Neural progenitor cell (in vitro differentiated cells): ENCODE data around the gene IGFL4. TPM values are rescaled to one million over a fixed set of nuclear protein-coding genes. Genes with fewer than 3 reads are reported as not detected.

ENCODE experiments used
- DNase-seq: peaks from one replicate; pipeline ENCODE4 v3.0.0-alpha.2; 2016; ENCODE audit warnings: low spot score
- H2AFZ ChIP-seq: fragments of 200-600 bp; sonication (generic); replicated peaks from 2 replicates; pipeline ENCODE4 v1.6.1; 2016; ENCODE audit warnings: antibody characterized with exemption
- H3F3A ChIP-seq: fragments of 200-600 bp; sonication (generic); 2 replicates; pipeline ENCODE4 v1.6.1; 2016; ENCODE audit warnings: antibody characterized with exemption, low read depth
- H3K27ac ChIP-seq: fragments of 200-600 bp; sonication (generic); 2 replicates; pipeline ENCODE4 v1.5.1; 2016; ENCODE audit warnings: mild to moderate bottlenecking
- H3K27me3 ChIP-seq: fragments of 200-600 bp; sonication (generic); 2 replicates; pipeline ENCODE4 v1.6.1; 2016; ENCODE audit warnings: mild to moderate bottlenecking, moderate library complexity
- H3K36me3 ChIP-seq: fragments of 200-600 bp; sonication (generic); 2 replicates; pipeline ENCODE4 v1.5.1; 2016
- H3K4me1 ChIP-seq: fragments of 200-600 bp; sonication (generic); 2 replicates; pipeline ENCODE4 v1.6.1; 2016; ENCODE audit warnings: mixed run types
- H3K4me2 ChIP-seq: fragments of 200-600 bp; sonication (generic); 2 replicates; pipeline ENCODE4 v1.6.1; 2016
- H3K4me3 ChIP-seq: fragments of 200-600 bp; sonication (generic); 2 replicates; pipeline ENCODE4 v1.5.1; 2016
- H3K79me2 ChIP-seq: fragments of 200-600 bp; sonication (generic); 2 replicates; pipeline ENCODE4 v1.6.1; 2016; ENCODE audit warnings: low read depth
- H3K9ac ChIP-seq: fragments of 200-600 bp; sonication (generic); 2 replicates; pipeline ENCODE4 v1.6.1; 2016
- H3K9me3 ChIP-seq: fragments of 200-600 bp; sonication (generic); 2 replicates; pipeline ENCODE4 v1.5.1; 2016; ENCODE audit warnings: low read depth
- H4K20me1 ChIP-seq: fragments of 200-600 bp; sonication (generic); 2 replicates; pipeline ENCODE4 v1.6.1; 2016; ENCODE audit warnings: low read depth
- H3K27ac Mint-ChIP-seq: 3 replicates; pipeline ENCODE4 v1.8.0; 2021; ENCODE audit warnings: mixed read lengths
- H3K27me3 Mint-ChIP-seq: 2 replicates; pipeline ENCODE4 v1.8.0; 2022; ENCODE audit warnings: low read depth, mild to moderate bottlenecking, inconsistent platforms, moderate library complexity, mixed read lengths; ENCODE audit not compliant: insufficient read depth
- H3K36me3 Mint-ChIP-seq: 3 replicates; pipeline ENCODE4 v1.8.0; 2021; ENCODE audit warnings: mixed read lengths
- H3K4me1 Mint-ChIP-seq: 3 replicates; pipeline ENCODE4 v1.8.0; 2021; ENCODE audit warnings: mixed read lengths
- H3K4me3 Mint-ChIP-seq: 3 replicates; pipeline ENCODE4 v1.8.0; 2021; ENCODE audit warnings: mild to moderate bottlenecking, moderate library complexity, mixed read lengths
- H3K9me3 Mint-ChIP-seq: 3 replicates; pipeline ENCODE4 v1.8.0; 2020; ENCODE audit warnings: mixed read lengths
- EZH2 ChIP-seq: fragments of 200-600 bp; sonication (generic); IDR thresholded peaks from 2 replicates; pipeline ENCODE4 v1.6.1; 2017; ENCODE audit warnings: antibody characterized with exemption, mild to moderate bottlenecking, moderate library complexity
- EZH2phosphoT487 ChIP-seq: fragments of 200-600 bp; sonication (generic); IDR thresholded peaks from 2 replicates; pipeline ENCODE4 v1.6.1; 2017; ENCODE audit warnings: antibody characterized with exemption
- total RNA-seq: library from RNA; depleted of rRNA; stranded (reverse); fragments of >200 nt; gene quantifications from 2 replicates; pipeline ENCODE4 v1.2.3, GENCODE V29; 2015; ENCODE audit warnings: low replicate concordance
- TF ChIP-seq, protein P1 (sequence below): fragments of 200-600 bp; sonication (generic); IDR thresholded peaks from 2 replicates; pipeline ENCODE4 v1.5.1; 2017; ENCODE audit warnings: antibody characterized with exemption, mild to moderate bottlenecking

Gene IGFL4
- total RNA-seq, 1 donor from 2014 or later, result 0.21 TPM

- Mint-ChIP-seq H3K9me3 (peaks cover 42% of the 10 kb centered on the region), H3K27me3 (peaks cover 5% of the 10 kb centered on the region), H3K4me1 (no peaks in the 10 kb centered on the region), H3K36me3 (no peaks in the 10 kb centered on the region), H3K27ac (no peak overlapping the region), H3K4me3 (no peak overlapping the region)
- H3K4me2 ChIP-seq, result no peak overlapping the region
- H3K79me2 ChIP-seq, result no peaks in the 10 kb centered on the region
- H3F3A ChIP-seq, result no peaks in the 10 kb centered on the region
- TF ChIP-seq, protein P1, sequence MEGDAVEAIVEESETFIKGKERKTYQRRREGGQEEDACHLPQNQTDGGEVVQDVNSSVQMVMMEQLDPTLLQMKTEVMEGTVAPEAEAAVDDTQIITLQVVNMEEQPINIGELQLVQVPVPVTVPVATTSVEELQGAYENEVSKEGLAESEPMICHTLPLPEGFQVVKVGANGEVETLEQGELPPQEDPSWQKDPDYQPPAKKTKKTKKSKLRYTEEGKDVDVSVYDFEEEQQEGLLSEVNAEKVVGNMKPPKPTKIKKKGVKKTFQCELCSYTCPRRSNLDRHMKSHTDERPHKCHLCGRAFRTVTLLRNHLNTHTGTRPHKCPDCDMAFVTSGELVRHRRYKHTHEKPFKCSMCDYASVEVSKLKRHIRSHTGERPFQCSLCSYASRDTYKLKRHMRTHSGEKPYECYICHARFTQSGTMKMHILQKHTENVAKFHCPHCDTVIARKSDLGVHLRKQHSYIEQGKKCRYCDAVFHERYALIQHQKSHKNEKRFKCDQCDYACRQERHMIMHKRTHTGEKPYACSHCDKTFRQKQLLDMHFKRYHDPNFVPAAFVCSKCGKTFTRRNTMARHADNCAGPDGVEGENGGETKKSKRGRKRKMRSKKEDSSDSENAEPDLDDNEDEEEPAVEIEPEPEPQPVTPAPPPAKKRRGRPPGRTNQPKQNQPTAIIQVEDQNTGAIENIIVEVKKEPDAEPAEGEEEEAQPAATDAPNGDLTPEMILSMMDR, result no peak
- no peak for TF ChIP-seq EZH2phosphoT487
- no peak for TF ChIP-seq EZH2
- no peaks in the 10 kb centered on the region for H3K9me3 ChIP-seq
- no peak for DNase-seq
- H3K27me3 ChIP-seq, result peaks cover 16% of the 10 kb centered on the region
- H4K20me1 ChIP-seq, result no peaks in the 10 kb centered on the region
- no peak overlapping the region for H3K4me3 ChIP-seq
- no peaks in the 10 kb centered on the region for H3K36me3 ChIP-seq
- H3K27ac ChIP-seq, result no peak overlapping the region
- H2AFZ ChIP-seq, result no peak overlapping the region
- no peak overlapping the region for H3K9ac ChIP-seq
- H3K4me1 ChIP-seq, result no peaks in the 10 kb centered on the region
Measured at GRCh38 chr19:46043519-46043918, 2.7 kb upstream of the IGFL4 start.

DNA sequence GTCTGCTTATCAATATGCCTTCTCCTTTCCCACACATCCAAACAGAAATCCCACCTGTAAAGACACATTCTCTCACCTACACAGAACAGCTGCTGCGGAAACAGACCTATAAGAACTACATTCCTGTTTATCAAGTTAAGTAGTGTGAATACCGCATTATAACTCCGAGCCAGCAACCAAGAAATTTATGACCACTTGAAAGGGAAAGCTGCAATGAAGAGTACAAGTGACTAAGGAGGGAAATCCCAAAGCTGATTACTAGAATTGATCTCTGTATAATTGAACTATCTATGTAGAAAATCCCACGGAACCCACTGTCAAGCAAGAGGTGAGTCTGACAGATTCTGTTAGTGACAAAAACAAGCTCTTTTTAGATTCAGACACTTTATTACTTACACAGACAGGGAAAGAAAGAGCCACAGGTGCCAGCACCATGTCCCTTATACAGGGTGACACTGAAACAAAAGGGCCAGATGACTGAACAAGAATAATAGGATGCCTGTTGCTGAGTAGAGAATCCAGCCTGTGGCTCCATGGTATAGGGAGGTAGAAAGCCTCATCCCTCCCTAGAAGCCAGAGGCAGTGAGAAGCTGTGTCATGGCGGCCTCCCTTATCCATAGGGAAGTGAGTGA, 1.6 kb upstream of the IGFL4 start:
- Mint-ChIP-seq H3K4me1 (no peaks in the 10 kb centered on the region), H3K4me3 (no peak overlapping the region), H3K27ac (no peak overlapping the region), H3K27me3 (peaks cover 5% of the 10 kb centered on the region), H3K9me3 (peaks cover 33% of the 10 kb centered on the region), H3K36me3 (no peaks in the 10 kb centered on the region)
- Histone ChIP-seq H3K4me3 (no peak overlapping the region), H3K27ac (no peak overlapping the region), H3K9me3 (no peaks in the 10 kb centered on the region), H3K4me1 (no peaks in the 10 kb centered on the region), H2AFZ (no peak overlapping the region), H4K20me1 (no peaks in the 10 kb centered on the region), H3K4me2 (no peak overlapping the region), H3K27me3 (peaks cover 16% of the 10 kb centered on the region), H3K79me2 (no peaks in the 10 kb centered on the region), H3K36me3 (no peaks in the 10 kb centered on the region), H3K9ac (no peak overlapping the region), H3F3A (no peaks in the 10 kb centered on the region)
- no peak for DNase-seq
- TF ChIP-seq EZH2phosphoT487, result no peak

DNA sequence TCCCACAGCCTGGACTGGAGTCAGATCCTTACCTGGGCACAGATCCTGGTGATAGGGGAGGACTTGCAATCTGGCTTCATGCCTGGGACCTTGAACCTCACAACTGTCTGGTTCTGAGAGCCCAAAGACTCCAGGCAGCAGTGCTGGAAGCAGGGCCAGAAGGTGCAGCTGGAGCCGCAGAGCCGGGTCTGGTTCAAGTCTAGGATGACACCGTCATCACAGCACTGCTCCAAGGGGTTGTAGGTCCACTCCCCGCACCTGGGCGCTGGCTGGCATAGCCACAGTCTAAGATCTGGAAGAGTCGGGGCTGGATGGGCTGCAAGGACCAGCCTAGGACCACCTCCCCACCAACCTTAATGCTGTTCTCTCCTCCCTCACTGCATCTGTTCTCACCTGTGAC, 677 bp downstream of the IGFL4 start:
- no peaks in the 10 kb centered on the region for H3K27me3 ChIP-seq
- no peak overlapping the region for H3K27ac ChIP-seq
- H3K36me3 Mint-ChIP-seq, result no peaks in the 10 kb centered on the region
- H2AFZ ChIP-seq, result no peak overlapping the region
- peaks cover 24% of the 10 kb centered on the region for H3K9me3 Mint-ChIP-seq
- no peaks in the 10 kb centered on the region for H3K9me3 ChIP-seq
- H3K27ac Mint-ChIP-seq, result no peak overlapping the region
- no peaks in the 10 kb centered on the region for H3K4me1 Mint-ChIP-seq
- H3F3A ChIP-seq, result peaks cover 8% of the 10 kb centered on the region
- no peaks in the 10 kb centered on the region for H3K79me2 ChIP-seq
- no peak overlapping the region for H3K4me3 Mint-ChIP-seq
- DNase-seq, result no peak
- no peak overlapping the region for H3K4me3 ChIP-seq
- no peak overlapping the region for H3K4me2 ChIP-seq
- H3K9ac ChIP-seq, result no peak overlapping the region
- no peaks in the 10 kb centered on the region for H3K4me1 ChIP-seq
- no peaks in the 10 kb centered on the region for H3K36me3 ChIP-seq
- TF ChIP-seq, protein P1, result no peak
- TF ChIP-seq EZH2phosphoT487, result no peak
- no peak for TF ChIP-seq EZH2
- H4K20me1 ChIP-seq, result no peaks in the 10 kb centered on the region
- H3K27me3 Mint-ChIP-seq, result peaks cover 2% of the 10 kb centered on the region

DNA sequence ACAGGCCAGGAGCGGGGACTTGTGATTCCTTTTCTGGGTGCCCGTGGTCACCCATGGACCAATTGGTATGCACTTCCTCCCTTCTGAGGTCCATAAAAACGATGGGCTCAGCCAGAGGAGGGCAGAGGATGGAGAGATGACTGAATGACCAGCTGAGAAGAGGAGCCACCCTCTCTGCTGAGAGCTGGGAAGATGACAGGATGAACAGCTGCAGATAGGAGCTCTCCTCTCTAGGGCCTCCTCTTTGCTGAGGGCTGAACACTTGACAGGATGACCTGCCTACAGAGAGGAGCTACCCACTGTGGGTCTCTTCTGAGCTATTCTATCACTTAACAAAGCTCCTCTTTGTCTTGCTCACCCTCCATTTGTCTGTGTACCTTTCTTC, 4.1 kb downstream of the IGFL4 start:
- DNase-seq, result no peak
- Histone ChIP-seq H4K20me1 (no peaks in the 10 kb centered on the region), H3K4me1 (no peaks in the 10 kb centered on the region), H3K27ac (no peak overlapping the region), H3K4me3 (no peak overlapping the region), H3K9me3 (no peaks in the 10 kb centered on the region), H3K79me2 (no peaks in the 10 kb centered on the region), H3F3A (peaks cover 8% of the 10 kb centered on the region), H3K9ac (no peak overlapping the region), H3K27me3 (no peaks in the 10 kb centered on the region), H2AFZ (no peak overlapping the region), H3K36me3 (no peaks in the 10 kb centered on the region), H3K4me2 (no peak overlapping the region)
- H3K4me3 Mint-ChIP-seq, result no peak overlapping the region
- H3K36me3 Mint-ChIP-seq, result no peaks in the 10 kb centered on the region
- no peak overlapping the region for H3K27ac Mint-ChIP-seq
- no peak for TF ChIP-seq EZH2phosphoT487
- TF ChIP-seq, protein P1, result no peak
- H3K9me3 Mint-ChIP-seq, result peaks cover 13% of the 10 kb centered on the region
- H3K27me3 Mint-ChIP-seq, result peaks cover 4% of the 10 kb centered on the region
- H3K4me1 Mint-ChIP-seq, result no peaks in the 10 kb centered on the region
